ENCODE measurements around the gene DLG2. TPM values are rescaled to one million over a fixed set of nuclear protein-coding genes. Genes with fewer than 3 reads are reported as not detected.

The DLG2 gene
- total RNA-seq, 2 experiments from 2014 or later = 2.0 to 2.1 TPM

GRCh38 chr11:84645988-84646694 lies 981.0 kb downstream of the DLG2 start:
- CTCF ChIA-PET = no interaction called here
- intact Hi-C loops (cut with DNase I, micrococcal nuclease) = no loop called here
- Mint-ChIP-seq H3K27ac (no peak overlapping the region), H3K9me3 (peaks cover 3% of the 10 kb centered on the region), H3K4me1 (ENCODE audit: low read depth) (no peaks in the 10 kb centered on the region), H3K4me3 (no peak overlapping the region), H3K27me3 (no peaks in the 10 kb centered on the region), H3K36me3 (ENCODE audit: low read depth) (no peaks in the 10 kb centered on the region)
- H3K9me3 ChIP-seq (ENCODE audit: control insufficient read depth in 1 of 2, insufficient read depth in 1 of 2, low read length in 2 of 2) = peaks cover 0 to 10% of the 10 kb centered on the region in 2 experiments
- no peak for ATAC-seq (ENCODE audit: poor library complexity)
- H3K4me3 ChIP-seq (ENCODE audit: low read length) = no peak overlapping the region
- POLR2A ChIA-PET = no interaction called here
- DNase-seq = no peak
- no peaks in the 10 kb centered on the region for H3K27me3 ChIP-seq (ENCODE audit: control insufficient read depth in 1 of 2, insufficient read depth in 2 of 2, low read length in 2 of 2)
- H3K27ac ChIP-seq (ENCODE audit: low read depth in 1 of 2, low read length in 2 of 2) = no peak overlapping the region
- TF ChIP-seq CTCF (IDR thresholded peaks at IDR 0.05) = no peak
- no peaks in the 10 kb centered on the region for H3K4me1 ChIP-seq (ENCODE audit: insufficient read depth, low read length)
- no peaks in the 10 kb centered on the region for H3K36me3 ChIP-seq (ENCODE audit: insufficient read depth, low read length)

- Mint-ChIP-seq H3K4me3 (no peak overlapping the region), H3K4me1 (ENCODE audit: low read depth) (no peaks in the 10 kb centered on the region), H3K9me3 (no peaks in the 10 kb centered on the region), H3K27ac (no peak overlapping the region), H3K36me3 (ENCODE audit: low read depth) (no peaks in the 10 kb centered on the region), H3K27me3 (no peaks in the 10 kb centered on the region)
- H3K4me1 ChIP-seq (ENCODE audit: insufficient read depth, low read length) = no peaks in the 10 kb centered on the region
- ChIA-PET POLR2A (no interaction called here), CTCF (no interaction called here)
- no peak overlapping the region for H3K4me3 ChIP-seq (ENCODE audit: low read length)
- peaks cover 0 to 10% of the 10 kb centered on the region in 2 experiments for H3K9me3 ChIP-seq (ENCODE audit: control insufficient read depth in 1 of 2, insufficient read depth in 1 of 2, low read length in 2 of 2)
- DNase-seq (no peak), ATAC-seq (ENCODE audit: poor library complexity) (no peak)
- intact Hi-C loops (cut with DNase I, micrococcal nuclease) = no loop called here
- TF ChIP-seq CTCF (IDR thresholded peaks at IDR 0.05) = no peak
- H3K36me3 ChIP-seq (ENCODE audit: insufficient read depth, low read length) = no peaks in the 10 kb centered on the region
- no peak overlapping the region for H3K27ac ChIP-seq (ENCODE audit: low read depth in 1 of 2, low read length in 2 of 2)
- H3K27me3 ChIP-seq (ENCODE audit: control insufficient read depth in 1 of 2, insufficient read depth in 2 of 2, low read length in 2 of 2) = no peaks in the 10 kb centered on the region
Observed at GRCh38 chr11:84642500-84642899, 984.6 kb downstream of the DLG2 start.

GRCh38 chr11:84634309-84634708 lies 992.8 kb downstream of the DLG2 start:
- Mint-ChIP-seq H3K4me3 (no peak overlapping the region), H3K9me3 (peaks cover 4% of the 10 kb centered on the region), H3K27ac (no peak overlapping the region), H3K27me3 (no peaks in the 10 kb centered on the region), H3K4me1 (ENCODE audit: low read depth) (no peaks in the 10 kb centered on the region), H3K36me3 (ENCODE audit: low read depth) (no peaks in the 10 kb centered on the region)
- POLR2A ChIA-PET = no interaction called here
- no peak for TF ChIP-seq CTCF (IDR thresholded peaks at IDR 0.05)
- Histone ChIP-seq H3K36me3 (ENCODE audit: insufficient read depth, low read length) (no peaks in the 10 kb centered on the region), H3K9me3 (ENCODE audit: control insufficient read depth in 1 of 2, insufficient read depth in 1 of 2, low read length in 2 of 2) (no peaks in the 10 kb centered on the region), H3K4me1 (ENCODE audit: insufficient read depth, low read length) (no peaks in the 10 kb centered on the region), H3K27me3 (ENCODE audit: control insufficient read depth in 1 of 2, insufficient read depth in 2 of 2, low read length in 2 of 2) (no peaks in the 10 kb centered on the region), H3K27ac (ENCODE audit: low read depth in 1 of 2, low read length in 2 of 2) (no peak overlapping the region), H3K4me3 (ENCODE audit: low read length) (no peak overlapping the region)
- no peak for DNase-seq
- intact Hi-C loops (cut with DNase I, micrococcal nuclease) = no loop called here
- no peak for ATAC-seq (ENCODE audit: poor library complexity)
- CTCF ChIA-PET = no interaction called here
